GM12875 (cell line): ENCODE results near the gene RANBP9.

Experiments
- H3K4me3 ChIP-seq: one replicate; pipeline ENCODE4 v1.5.1; 2011; ENCODE audit warnings: low read depth, low read length, control low read depth
- TF ChIP-seq, protein P1 (sequence below): IDR thresholded peaks from 2 replicates; pipeline ENCODE4 v1.5.1; 2011; ENCODE audit warnings: low read depth, mild to moderate bottlenecking, control low read depth, inconsistent platforms, low read length, moderate library complexity, borderline replicate concordance; ENCODE audit not compliant: insufficient read depth

RANBP9 gene

DNA sequence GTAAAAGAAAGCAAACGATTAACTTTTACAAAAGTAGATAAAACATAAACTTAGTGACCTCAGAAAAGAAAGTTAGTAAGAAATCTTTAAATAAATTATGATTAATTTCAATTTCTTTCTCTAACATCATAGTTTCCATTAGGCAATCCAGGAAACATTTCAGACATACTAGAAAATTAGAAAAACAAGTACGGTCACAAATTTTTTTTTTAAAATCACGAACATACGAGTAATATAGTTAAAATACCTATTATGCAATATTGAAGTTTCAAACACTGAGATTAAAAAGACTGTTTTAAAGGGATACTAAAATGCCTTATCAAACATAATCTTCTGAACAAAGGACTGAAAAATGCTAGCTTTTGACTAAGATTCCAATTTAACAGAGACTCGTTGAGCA is 70.3 kb downstream of the RANBP9 start:
- H3K4me3 ChIP-seq = no peak overlapping the region
- TF ChIP-seq, protein P1, sequence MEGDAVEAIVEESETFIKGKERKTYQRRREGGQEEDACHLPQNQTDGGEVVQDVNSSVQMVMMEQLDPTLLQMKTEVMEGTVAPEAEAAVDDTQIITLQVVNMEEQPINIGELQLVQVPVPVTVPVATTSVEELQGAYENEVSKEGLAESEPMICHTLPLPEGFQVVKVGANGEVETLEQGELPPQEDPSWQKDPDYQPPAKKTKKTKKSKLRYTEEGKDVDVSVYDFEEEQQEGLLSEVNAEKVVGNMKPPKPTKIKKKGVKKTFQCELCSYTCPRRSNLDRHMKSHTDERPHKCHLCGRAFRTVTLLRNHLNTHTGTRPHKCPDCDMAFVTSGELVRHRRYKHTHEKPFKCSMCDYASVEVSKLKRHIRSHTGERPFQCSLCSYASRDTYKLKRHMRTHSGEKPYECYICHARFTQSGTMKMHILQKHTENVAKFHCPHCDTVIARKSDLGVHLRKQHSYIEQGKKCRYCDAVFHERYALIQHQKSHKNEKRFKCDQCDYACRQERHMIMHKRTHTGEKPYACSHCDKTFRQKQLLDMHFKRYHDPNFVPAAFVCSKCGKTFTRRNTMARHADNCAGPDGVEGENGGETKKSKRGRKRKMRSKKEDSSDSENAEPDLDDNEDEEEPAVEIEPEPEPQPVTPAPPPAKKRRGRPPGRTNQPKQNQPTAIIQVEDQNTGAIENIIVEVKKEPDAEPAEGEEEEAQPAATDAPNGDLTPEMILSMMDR = no peak

DNA sequence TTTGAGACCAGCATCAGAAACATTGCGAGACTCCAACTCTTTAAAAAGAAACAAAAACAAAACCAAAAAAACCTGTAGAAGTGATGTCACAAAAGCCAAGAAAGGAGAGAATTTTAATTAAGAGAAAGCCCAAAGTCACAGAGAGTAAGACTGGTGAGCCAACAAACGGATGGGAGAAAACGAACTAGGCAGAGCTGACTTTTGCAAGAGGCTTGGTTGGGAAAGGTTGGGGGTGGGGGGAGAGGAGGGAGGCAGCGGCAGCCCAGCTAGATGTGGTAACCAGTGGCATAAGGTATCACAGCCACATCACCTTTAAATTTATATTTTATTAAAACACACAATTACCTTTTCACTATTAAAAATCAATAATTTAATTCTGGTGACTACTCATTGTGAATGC is 73.0 kb downstream of the RANBP9 start:
- H3K4me3 ChIP-seq = no peak overlapping the region
- TF ChIP-seq, protein P1 = no peak

DNA sequence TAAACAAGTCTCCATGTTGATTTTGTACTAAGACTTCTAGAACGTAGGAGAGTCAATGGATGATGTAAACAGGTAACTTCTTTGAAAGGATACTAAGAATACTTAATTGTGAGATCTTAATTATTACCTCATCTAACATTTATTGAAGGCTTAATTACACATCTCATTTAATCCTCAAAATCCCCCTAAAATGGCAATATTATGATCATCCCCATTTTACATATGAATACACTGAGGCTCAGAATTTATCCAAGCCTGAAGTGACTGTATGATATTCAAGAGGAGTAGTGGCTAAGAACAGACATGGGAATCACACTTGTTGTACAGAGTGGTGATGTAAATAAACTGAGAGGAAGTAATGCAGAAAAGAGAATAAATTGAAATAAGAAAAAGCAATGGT is 73.6 kb downstream of the RANBP9 start:
- no peak overlapping the region for H3K4me3 ChIP-seq
- TF ChIP-seq, protein P1 = no peak

- TF ChIP-seq, protein P1 = no peak
- H3K4me3 ChIP-seq = no peak overlapping the region
Observed at GRCh38 chr6:13635948-13636658, 75.5 kb downstream of the RANBP9 start.

GRCh38 chr6:13633343-13633742 is 78.3 kb downstream of the RANBP9 start:
- H3K4me3 ChIP-seq = no peak overlapping the region
- TF ChIP-seq, protein P1 = no peak

DNA sequence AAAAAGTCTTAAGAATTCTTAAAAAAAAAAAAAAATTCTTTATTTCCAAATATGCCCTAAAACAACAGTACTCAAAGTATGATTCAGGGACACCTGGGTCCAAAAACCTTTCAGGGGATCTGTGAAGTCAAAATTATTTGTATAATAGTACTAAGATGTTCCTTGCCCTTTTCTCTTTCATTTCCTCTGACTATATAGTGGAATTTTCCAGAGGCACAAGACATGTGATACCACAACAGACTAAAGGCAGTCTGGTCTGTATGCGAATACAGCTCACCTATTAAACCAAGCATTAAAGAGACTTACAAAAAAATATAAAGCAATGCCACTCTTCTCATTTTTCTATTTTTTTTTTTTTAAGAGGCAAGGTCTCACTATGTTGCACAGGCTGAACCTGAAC is 81.1 kb downstream of the RANBP9 start:
- no peak overlapping the region for H3K4me3 ChIP-seq
- TF ChIP-seq, protein P1 = no peak

- TF ChIP-seq, protein P1 = no peak
- no peak overlapping the region for H3K4me3 ChIP-seq
Observed at GRCh38 chr6:13629459-13630116, 82.0 kb downstream of the RANBP9 start.
